GM21381 (cell line): ENCODE data around the gene UBE2J1.

Experiments
- ATAC-seq: cut with Tn5 transposase; IDR thresholded peaks from one replicate; pipeline ENCODE4 v1.9.1; 2021; ENCODE audit warnings: mild to moderate bottlenecking, moderate library complexity; ENCODE audit not compliant: unreplicated experiment

UBE2J1 gene

GRCh38 chr6:89291256-89291819 is 61.2 kb downstream of the UBE2J1 start:
- no peak for ATAC-seq

GRCh38 chr6:89290401-89291155 is 61.9 kb downstream of the UBE2J1 start:
- no peak for ATAC-seq

GRCh38 chr6:89289710-89290109 is 62.8 kb downstream of the UBE2J1 start:
- no peak for ATAC-seq

- no peak for ATAC-seq
Observed at GRCh38 chr6:89287351-89288028, 65.0 kb downstream of the UBE2J1 start.

GRCh38 chr6:89286516-89286915 is 66.0 kb downstream of the UBE2J1 start:
- no peak for ATAC-seq

GRCh38 chr6:89284963-89285735 is 67.4 kb downstream of the UBE2J1 start:
- ATAC-seq, result no peak

- no peak for ATAC-seq
Observed at GRCh38 chr6:89284081-89284480, 68.4 kb downstream of the UBE2J1 start.

GRCh38 chr6:89282749-89283148 is 69.8 kb downstream of the UBE2J1 start:
- no peak for ATAC-seq

GRCh38 chr6:89281779-89282246 is 70.7 kb downstream of the UBE2J1 start:
- ATAC-seq, result peak; percentile 96

GRCh38 chr6:89278956-89279355 is 73.6 kb downstream of the UBE2J1 start:
- no peak for ATAC-seq
